ENCODE data around the gene ZNF438.

- TF ChIP-seq, protein P1, sequence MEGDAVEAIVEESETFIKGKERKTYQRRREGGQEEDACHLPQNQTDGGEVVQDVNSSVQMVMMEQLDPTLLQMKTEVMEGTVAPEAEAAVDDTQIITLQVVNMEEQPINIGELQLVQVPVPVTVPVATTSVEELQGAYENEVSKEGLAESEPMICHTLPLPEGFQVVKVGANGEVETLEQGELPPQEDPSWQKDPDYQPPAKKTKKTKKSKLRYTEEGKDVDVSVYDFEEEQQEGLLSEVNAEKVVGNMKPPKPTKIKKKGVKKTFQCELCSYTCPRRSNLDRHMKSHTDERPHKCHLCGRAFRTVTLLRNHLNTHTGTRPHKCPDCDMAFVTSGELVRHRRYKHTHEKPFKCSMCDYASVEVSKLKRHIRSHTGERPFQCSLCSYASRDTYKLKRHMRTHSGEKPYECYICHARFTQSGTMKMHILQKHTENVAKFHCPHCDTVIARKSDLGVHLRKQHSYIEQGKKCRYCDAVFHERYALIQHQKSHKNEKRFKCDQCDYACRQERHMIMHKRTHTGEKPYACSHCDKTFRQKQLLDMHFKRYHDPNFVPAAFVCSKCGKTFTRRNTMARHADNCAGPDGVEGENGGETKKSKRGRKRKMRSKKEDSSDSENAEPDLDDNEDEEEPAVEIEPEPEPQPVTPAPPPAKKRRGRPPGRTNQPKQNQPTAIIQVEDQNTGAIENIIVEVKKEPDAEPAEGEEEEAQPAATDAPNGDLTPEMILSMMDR (IDR thresholded peaks at IDR 0.05): no peak
- no peak for TF ChIP-seq POLR2A (IDR thresholded peaks at IDR 0.05)
These were observed 13.9 kb downstream of the ZNF438 start for GRCh38 chr10:31017534-31018355.
